Nephron (organoid): ENCODE results near the gene TBC1D24.
"Not testable (repeated sequence)": the region's sequence is repeated elsewhere in the genome, so short reads cannot be mapped to it uniquely, and the experiment has no call there.

Experiments used
- H3K27ac Mint-ChIP-seq, 3 experiments: 2 replicates each; pipeline ENCODE4 v1.8.0; 2020; ENCODE audit warnings: mixed read lengths in 3 of 3, mild to moderate bottlenecking in 2 of 3, moderate library complexity in 1 of 3
- H3K27me3 Mint-ChIP-seq: 2 replicates; pipeline ENCODE4 v1.8.0; 2021; ENCODE audit warnings: low read depth, mild to moderate bottlenecking, moderate library complexity, mixed read lengths
- H3K36me3 Mint-ChIP-seq: 2 replicates; pipeline ENCODE4 v1.8.0; 2020; ENCODE audit warnings: low read depth, mixed read lengths
- H3K4me1 Mint-ChIP-seq: 2 replicates; pipeline ENCODE4 v1.8.0; 2020; ENCODE audit warnings: mixed read lengths
- H3K4me3 Mint-ChIP-seq, 3 experiments: 2 replicates each; pipeline ENCODE4 v1.8.0; 2020; ENCODE audit warnings: mild to moderate bottlenecking in 3 of 3, mixed read lengths in 3 of 3, moderate library complexity in 2 of 3
- H3K9me3 Mint-ChIP-seq: 2 replicates; pipeline ENCODE4 v1.8.0; 2020; ENCODE audit warnings: mixed read lengths
- TF ChIP-seq, protein P1 (sequence below), 3 experiments: fragments of 200-600 bp; sonication (generic); IDR thresholded peaks; one replicate each; pipeline ENCODE4 v1.5.0; 2021; ENCODE audit warnings: antibody characterized with exemption in 3 of 3; ENCODE audit not compliant: unreplicated experiment in 3 of 3

Gene TBC1D24

DNA sequence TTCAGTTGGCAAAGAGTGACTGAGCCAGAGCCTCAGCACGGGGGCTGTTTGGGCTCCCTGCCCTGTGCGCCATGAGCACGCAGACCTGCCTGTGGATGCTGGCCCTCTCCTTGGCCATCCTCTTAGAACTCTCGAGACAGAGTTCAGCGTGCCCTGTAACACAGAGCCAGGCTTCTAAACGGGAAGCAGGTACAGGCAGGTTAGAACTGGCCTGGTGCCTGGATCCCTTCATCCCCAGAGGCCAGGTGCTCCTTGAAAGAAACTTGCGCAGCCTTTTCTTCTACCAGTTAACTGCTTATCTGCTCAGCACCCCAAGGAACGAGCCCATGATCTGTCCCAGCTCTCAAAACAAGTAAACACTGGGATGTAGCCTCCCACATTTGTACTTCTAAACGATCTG, 38.8 kb upstream of the TBC1D24 start:
- Mint-ChIP-seq H3K4me3 (no peak overlapping the region), H3K4me1 (no peaks in the 10 kb centered on the region), H3K36me3 (peaks cover 67% of the 10 kb centered on the region), H3K27me3 (no peaks in the 10 kb centered on the region), H3K9me3 (no peaks in the 10 kb centered on the region), H3K27ac (no peak overlapping the region)
- TF ChIP-seq, protein P1, sequence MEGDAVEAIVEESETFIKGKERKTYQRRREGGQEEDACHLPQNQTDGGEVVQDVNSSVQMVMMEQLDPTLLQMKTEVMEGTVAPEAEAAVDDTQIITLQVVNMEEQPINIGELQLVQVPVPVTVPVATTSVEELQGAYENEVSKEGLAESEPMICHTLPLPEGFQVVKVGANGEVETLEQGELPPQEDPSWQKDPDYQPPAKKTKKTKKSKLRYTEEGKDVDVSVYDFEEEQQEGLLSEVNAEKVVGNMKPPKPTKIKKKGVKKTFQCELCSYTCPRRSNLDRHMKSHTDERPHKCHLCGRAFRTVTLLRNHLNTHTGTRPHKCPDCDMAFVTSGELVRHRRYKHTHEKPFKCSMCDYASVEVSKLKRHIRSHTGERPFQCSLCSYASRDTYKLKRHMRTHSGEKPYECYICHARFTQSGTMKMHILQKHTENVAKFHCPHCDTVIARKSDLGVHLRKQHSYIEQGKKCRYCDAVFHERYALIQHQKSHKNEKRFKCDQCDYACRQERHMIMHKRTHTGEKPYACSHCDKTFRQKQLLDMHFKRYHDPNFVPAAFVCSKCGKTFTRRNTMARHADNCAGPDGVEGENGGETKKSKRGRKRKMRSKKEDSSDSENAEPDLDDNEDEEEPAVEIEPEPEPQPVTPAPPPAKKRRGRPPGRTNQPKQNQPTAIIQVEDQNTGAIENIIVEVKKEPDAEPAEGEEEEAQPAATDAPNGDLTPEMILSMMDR (IDR thresholded peaks at IDR 0.05; ENCODE audit: unreplicated experiment in 3 of 3), result no peak

DNA sequence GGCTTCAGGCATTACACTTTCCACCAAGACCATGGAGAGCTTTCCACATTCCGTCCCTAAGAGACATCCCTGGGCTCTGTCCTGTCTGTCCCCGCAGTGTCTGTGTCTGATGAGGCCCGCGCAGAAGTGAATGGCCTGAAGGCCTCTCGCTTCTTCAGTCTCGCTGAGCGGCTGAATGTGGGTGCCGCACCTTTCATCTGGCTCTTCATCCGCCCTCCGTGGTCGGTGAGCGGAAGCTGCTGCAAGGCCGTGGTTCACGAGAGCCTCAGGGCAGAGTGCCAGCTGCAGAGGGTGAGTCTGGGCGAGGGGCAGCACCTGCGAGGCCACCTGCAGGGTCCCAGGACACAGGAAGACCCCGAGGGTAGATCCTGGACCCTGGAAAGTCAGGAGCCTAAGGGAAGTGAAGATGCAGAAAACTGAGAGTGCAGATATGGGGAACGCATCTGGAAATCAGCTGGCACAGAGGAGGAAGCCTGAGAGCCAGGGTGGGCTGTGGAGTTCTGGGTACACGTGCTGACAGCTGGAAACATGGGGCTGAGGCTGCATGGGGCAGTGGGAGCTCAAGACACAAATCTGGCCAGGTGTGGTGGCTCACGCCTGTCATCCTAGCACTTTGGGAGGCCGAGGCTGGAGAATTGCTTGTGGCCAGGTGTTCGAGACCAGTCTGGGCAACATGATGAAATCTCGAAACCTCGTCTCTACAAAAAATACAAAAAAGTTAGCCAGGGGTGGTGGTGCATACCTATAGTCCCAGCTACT, 37.7 kb upstream of the TBC1D24 start:
- Mint-ChIP-seq H3K27me3 (no peaks in the 10 kb centered on the region), H3K36me3 (peaks cover 69% of the 10 kb centered on the region), H3K4me3 (no peak overlapping the region), H3K4me1 (no peaks in the 10 kb centered on the region), H3K9me3 (no peaks in the 10 kb centered on the region), H3K27ac (no peak overlapping the region)
- TF ChIP-seq, protein P1 (IDR thresholded peaks at IDR 0.05; ENCODE audit: unreplicated experiment in 3 of 3), result no peak

DNA sequence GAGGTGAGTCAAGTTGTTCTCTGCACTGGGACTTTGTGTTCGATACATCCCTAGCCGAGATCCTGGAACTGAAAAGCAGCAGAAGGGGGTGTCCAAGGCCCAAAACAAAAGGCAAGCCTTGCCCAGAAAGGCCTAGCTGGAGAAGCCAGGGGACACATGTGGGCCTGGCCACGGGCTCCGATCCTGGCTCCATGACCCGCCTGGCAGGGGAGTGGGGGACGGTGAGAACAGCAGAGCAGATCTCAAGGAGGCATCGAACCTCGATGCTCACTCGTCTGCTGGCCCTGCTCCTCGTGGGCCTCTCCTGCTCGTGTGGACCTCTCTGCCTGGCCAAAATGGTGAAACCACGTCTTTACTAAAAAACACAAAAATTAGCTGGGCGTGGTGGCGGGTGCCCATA, 36.8 kb upstream of the TBC1D24 start:
- Mint-ChIP-seq H3K4me3 (no peak overlapping the region), H3K36me3 (peaks cover 62% of the 10 kb centered on the region), H3K9me3 (no peaks in the 10 kb centered on the region), H3K27me3 (no peaks in the 10 kb centered on the region), H3K4me1 (no peaks in the 10 kb centered on the region), H3K27ac (no peak overlapping the region)
- TF ChIP-seq, protein P1 (IDR thresholded peaks at IDR 0.05; ENCODE audit: unreplicated experiment in 3 of 3), result no peak

DNA sequence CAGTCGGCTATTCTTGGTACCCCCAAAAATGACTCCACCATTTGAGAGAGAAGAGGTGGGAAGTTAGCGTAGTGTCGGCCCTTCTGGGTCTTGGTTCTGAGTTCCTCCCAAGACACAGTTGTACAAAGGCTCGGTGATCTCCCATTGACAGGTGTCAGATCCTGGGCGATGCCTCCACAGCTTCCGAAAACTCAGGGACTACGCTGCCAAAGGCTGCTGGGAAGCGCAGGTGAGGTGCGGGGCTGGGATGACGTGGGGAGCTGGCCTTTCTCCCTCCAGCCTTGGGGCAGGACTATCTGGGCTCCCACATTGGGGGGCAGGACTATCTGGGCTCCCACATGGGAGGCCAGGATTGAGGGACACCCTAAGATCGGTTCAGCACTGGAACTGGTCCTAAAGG, 35.3 kb upstream of the TBC1D24 start:
- H3K4me1 Mint-ChIP-seq, result no peaks in the 10 kb centered on the region
- no peaks in the 10 kb centered on the region for H3K9me3 Mint-ChIP-seq

DNA sequence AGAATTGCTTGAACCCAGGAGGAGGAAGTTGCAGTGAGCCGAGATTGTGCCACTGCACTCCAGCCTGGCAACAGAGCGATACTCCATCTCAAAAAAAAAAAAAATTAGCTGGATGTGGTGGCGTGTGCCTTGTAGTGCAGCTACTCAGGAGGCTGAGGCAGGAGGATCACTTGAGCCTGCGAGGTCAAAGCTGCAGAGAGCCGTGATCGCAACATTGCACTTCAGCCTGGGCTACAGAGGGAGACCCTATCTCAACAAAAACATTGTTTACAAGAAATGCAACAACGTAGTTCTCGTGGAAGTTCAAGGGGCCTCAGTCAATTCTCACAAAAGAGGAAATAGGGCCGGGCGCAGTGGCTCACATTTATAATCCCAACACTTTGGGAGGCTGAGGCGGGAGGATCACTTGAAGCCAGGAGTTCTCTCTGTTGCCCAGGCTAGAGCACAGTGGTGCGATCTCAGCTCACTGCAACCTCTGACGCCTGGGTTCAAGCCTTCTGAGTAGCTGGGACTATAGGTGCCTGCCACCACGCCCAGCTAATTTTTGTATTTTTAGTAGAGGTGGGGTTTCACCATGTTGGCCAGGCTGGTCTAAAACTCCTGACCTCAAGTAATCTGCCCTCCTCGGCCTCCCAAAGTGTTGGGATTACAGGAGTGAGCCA, 33.7 kb upstream of the TBC1D24 start:
- not testable (repeated sequence) for H3K9me3 Mint-ChIP-seq, H3K27me3 Mint-ChIP-seq, H3K27ac Mint-ChIP-seq, H3K4me1 Mint-ChIP-seq, H3K4me3 Mint-ChIP-seq
- H3K36me3 Mint-ChIP-seq, result peaks cover 64% of the 10 kb centered on the region

More for the DNA sequence above, 35.3 kb upstream of the TBC1D24 start:
- TF ChIP-seq, protein P1 (IDR thresholded peaks at IDR 0.05; ENCODE audit: unreplicated experiment in 3 of 3), result no peak
- Mint-ChIP-seq H3K27ac (no peak overlapping the region), H3K27me3 (no peaks in the 10 kb centered on the region), H3K36me3 (peaks cover 60% of the 10 kb centered on the region), H3K4me3 (no peak overlapping the region)

DNA sequence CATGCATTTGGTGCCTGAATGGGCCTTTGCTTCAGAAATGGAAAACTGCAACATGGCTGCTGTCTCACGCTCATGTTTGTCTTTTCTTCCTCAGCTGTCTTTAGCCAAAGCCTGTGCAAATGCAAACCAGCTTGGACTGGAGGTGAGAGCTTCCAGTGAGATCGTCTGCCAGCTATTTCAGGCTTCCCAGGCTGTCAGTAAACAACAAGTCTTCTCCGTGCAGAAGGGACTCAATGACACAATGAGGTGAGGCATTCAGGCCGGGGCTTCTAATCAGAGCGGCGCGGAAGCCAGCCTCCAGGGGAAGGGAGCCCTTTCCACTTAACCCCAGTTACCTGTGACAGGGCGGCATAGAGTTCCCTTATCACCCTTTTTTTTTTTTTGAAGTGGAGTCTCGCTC, 31.4 kb upstream of the TBC1D24 start:
- Mint-ChIP-seq H3K27ac (no peak overlapping the region), H3K4me3 (no peak overlapping the region), H3K9me3 (no peaks in the 10 kb centered on the region), H3K36me3 (peaks cover 60% of the 10 kb centered on the region), H3K4me1 (no peaks in the 10 kb centered on the region), H3K27me3 (no peaks in the 10 kb centered on the region)
- TF ChIP-seq, protein P1 (IDR thresholded peaks at IDR 0.05; ENCODE audit: unreplicated experiment in 3 of 3), result no peak
